DOHH2 (cell line): ENCODE results near the gene SOX30.

Source experiments
- H3F3A ChIP-seq: fragments of 200-600 bp; sonication (generic), shearing (Covaris generic); 2 replicates; pipeline ENCODE4 v1.6.0; 2016; ENCODE audit warnings: antibody characterized with exemption, mild to moderate bottlenecking; ENCODE audit not compliant: control insufficient read depth, insufficient read depth
- H3K27ac ChIP-seq: fragments of 200-600 bp; sonication (generic); 2 replicates; pipeline ENCODE4 v1.5.1; 2014; ENCODE audit warnings: low read depth, mild to moderate bottlenecking, low read length, moderate library complexity
- H3K27me3 ChIP-seq: fragments of 200-600 bp; sonication (generic); 2 replicates; pipeline ENCODE4 v1.6.1; 2014; ENCODE audit warnings: mild to moderate bottlenecking, low read length, mixed read lengths; ENCODE audit not compliant: control insufficient read depth
- H3K36me3 ChIP-seq: fragments of 200-600 bp; sonication (generic); 2 replicates; pipeline ENCODE4 v1.6.1; 2014; ENCODE audit warnings: mild to moderate bottlenecking, low read length, moderate library complexity, mixed read lengths; ENCODE audit not compliant: control insufficient read depth
- H3K4me1 ChIP-seq: fragments of 200-600 bp; sonication (generic); 2 replicates; pipeline ENCODE4 v1.6.1; 2014; ENCODE audit warnings: mild to moderate bottlenecking, low read length, mixed read lengths; ENCODE audit not compliant: control insufficient read depth
- H3K4me2 ChIP-seq: fragments of 200-600 bp; sonication (generic); 2 replicates; pipeline ENCODE4 v1.6.0; 2014; ENCODE audit warnings: mild to moderate bottlenecking, low read length, moderate library complexity
- H3K4me3 ChIP-seq: fragments of 200-600 bp; sonication (generic); 2 replicates; pipeline ENCODE4 v1.5.1; 2014; ENCODE audit warnings: mild to moderate bottlenecking, low read length, mixed read lengths
- H3K79me2 ChIP-seq: fragments of 200-600 bp; sonication (generic); 2 replicates; pipeline ENCODE4 v1.6.1; 2014; ENCODE audit warnings: mild to moderate bottlenecking, low read length, mixed read lengths; ENCODE audit not compliant: control insufficient read depth
- H3K9me2 ChIP-seq: fragments of 200-600 bp; sonication (generic); replicated peaks from 2 replicates; pipeline ENCODE4 v1.6.1; 2014; ENCODE audit warnings: mild to moderate bottlenecking, low read length, mixed read lengths; ENCODE audit not compliant: control insufficient read depth
- H3K9me3 ChIP-seq: fragments of 200-600 bp; sonication (generic); 2 replicates; pipeline ENCODE4 v1.6.1; 2014; ENCODE audit warnings: antibody characterized with exemption, low read length, mixed read lengths; ENCODE audit not compliant: control insufficient read depth, insufficient read depth
- H4K20me1 ChIP-seq: fragments of 200-600 bp; sonication (generic); 2 replicates; pipeline ENCODE4 v1.6.0; 2014; ENCODE audit warnings: low read depth, mild to moderate bottlenecking, antibody characterized with exemption, low read length, moderate library complexity; ENCODE audit not compliant: control insufficient read depth, insufficient read depth
- CTCF ChIP-seq: fragments of 200-600 bp; sonication (generic); IDR thresholded peaks from one replicate; pipeline ENCODE4 v1.5.1; 2014; ENCODE audit warnings: antibody characterized with exemption, mild to moderate bottlenecking, low read depth, low read length; ENCODE audit not compliant: poor library complexity, severe bottlenecking
- EZH2phosphoT487 ChIP-seq: fragments of 200-600 bp; sonication (generic); IDR thresholded peaks from 2 replicates; pipeline ENCODE4 v1.6.1; 2017; ENCODE audit warnings: borderline replicate concordance, mild to moderate bottlenecking, antibody characterized with exemption, low read length, moderate library complexity, mixed read lengths

Gene SOX30

GRCh38 chr5:157672976-157673375 is 20.7 kb upstream of the SOX30 start:
- no peaks in the 10 kb centered on the region for H3K36me3 ChIP-seq
- H3K9me2 ChIP-seq = no peaks in the 10 kb centered on the region
- no peak overlapping the region for H3K27ac ChIP-seq
- H3F3A ChIP-seq = 0 out of 2 replicates have a peak, but pooled peaks cover 8% of the 10 kb centered on the region
- no peak overlapping the region for H3K4me3 ChIP-seq
- H4K20me1 ChIP-seq = no peaks in the 10 kb centered on the region
- H3K79me2 ChIP-seq = no peaks in the 10 kb centered on the region
- H3K4me2 ChIP-seq = no peak overlapping the region
- peaks cover 29% of the 10 kb centered on the region for H3K4me1 ChIP-seq
- TF ChIP-seq CTCF (no peak), EZH2phosphoT487 (no peak)
- H3K27me3 ChIP-seq = no peaks in the 10 kb centered on the region
- no peaks in the 10 kb centered on the region for H3K9me3 ChIP-seq

- Histone ChIP-seq H3K4me3 (peak overlapping the region; percentile 69), H3K9me2 (no peaks in the 10 kb centered on the region), H3K79me2 (no peaks in the 10 kb centered on the region), H3F3A (0 out of 2 replicates have a peak, but pooled peaks cover 8% of the 10 kb centered on the region), H3K27ac (no peak overlapping the region), H4K20me1 (no peaks in the 10 kb centered on the region), H3K4me2 (peak overlapping the region; percentile 61), H3K4me1 (peaks cover 29% of the 10 kb centered on the region), H3K27me3 (no peaks in the 10 kb centered on the region), H3K9me3 (no peaks in the 10 kb centered on the region), H3K36me3 (no peaks in the 10 kb centered on the region)
- no peak for TF ChIP-seq CTCF
- TF ChIP-seq EZH2phosphoT487 = no peak
Observed at GRCh38 chr5:157671592-157672330, 19.5 kb upstream of the SOX30 start.

- H3F3A ChIP-seq = 0 out of 2 replicates have a peak, but pooled peaks cover 8% of the 10 kb centered on the region
- H3K36me3 ChIP-seq = no peaks in the 10 kb centered on the region
- peak within 1 kb of the TSS; percentile 61 for H3K4me2 ChIP-seq
- H3K9me3 ChIP-seq = no peaks in the 10 kb centered on the region
- peaks cover 29% of the 10 kb centered on the region for H3K4me1 ChIP-seq
- no peaks in the 10 kb centered on the region for H4K20me1 ChIP-seq
- H3K79me2 ChIP-seq = no peaks in the 10 kb centered on the region
- H3K9me2 ChIP-seq = no peaks in the 10 kb centered on the region
- H3K27ac ChIP-seq = peak within 1 kb of the TSS; percentile 34
- TF ChIP-seq CTCF (no peak), EZH2phosphoT487 (no peak)
- H3K4me3 ChIP-seq = peak within 1 kb of the TSS; percentile 69
- H3K27me3 ChIP-seq = no peaks in the 10 kb centered on the region
Observed at GRCh38 chr5:157670662-157671591, 18.7 kb upstream of the SOX30 start, which contains the start of gene C5orf52. TSS of gene C5orf52 (plus strand) at chr5:157671533. CDS start at chr5:157671615, 82 bp downstream.
